ENCODE results near the gene LIMD2.
A peak's percentile ranks its signal among the peaks of the same experiment; 100 is the strongest.

The LIMD2 gene

GRCh38 chr17:63701456-63701820, 1.5 kb upstream of the LIMD2 start:
- DNase-seq (ENCODE audit: low read depth in 2 of 2) = no peak

- peak; percentile 28 to 40 for DNase-seq (ENCODE audit: low read depth in 2 of 2)
Observed at GRCh38 chr17:63700528-63701455, 867 bp upstream of the LIMD2 start.

GRCh38 chr17:63698886-63699637, 863 bp downstream of the LIMD2 start:
- peak; percentile 59 to 64 for DNase-seq (ENCODE audit: low read depth in 2 of 2)

- peak in 1 of 2 donors; percentile 32 for DNase-seq (ENCODE audit: low read depth in 2 of 2)
Observed at GRCh38 chr17:63698381-63698885, 1.5 kb downstream of the LIMD2 start.

- DNase-seq (ENCODE audit: low read depth in 2 of 2) = peak; percentile 65 to 68
Observed at GRCh38 chr17:63697341-63698286, 2.3 kb downstream of the LIMD2 start.

GRCh38 chr17:63696381-63696961, 3.5 kb downstream of the LIMD2 start:
- no peak for DNase-seq (ENCODE audit: low read depth in 2 of 2)

- DNase-seq (ENCODE audit: low read depth in 2 of 2) = no peak
Observed at GRCh38 chr17:63695889-63696288, 4.0 kb downstream of the LIMD2 start.

- DNase-seq (ENCODE audit: low read depth in 2 of 2) = no peak
Observed at GRCh38 chr17:63694950-63695773, 4.8 kb downstream of the LIMD2 start.

- no peak for DNase-seq (ENCODE audit: low read depth in 2 of 2)
Observed at GRCh38 chr17:63694229-63694949, 5.5 kb downstream of the LIMD2 start.

GRCh38 chr17:63693411-63694113, 6.4 kb downstream of the LIMD2 start:
- no peak for DNase-seq (ENCODE audit: low read depth in 2 of 2)

GRCh38 chr17:63692195-63692816, 7.6 kb downstream of the LIMD2 start:
- DNase-seq (ENCODE audit: low read depth in 2 of 2) = no peak

GRCh38 chr17:63689479-63689878, 10.4 kb downstream of the LIMD2 start:
- DNase-seq (ENCODE audit: low read depth in 2 of 2) = no peak

GRCh38 chr17:63688396-63689020, 11.4 kb downstream of the LIMD2 start:
- DNase-seq (ENCODE audit: low read depth in 2 of 2) = no peak

GRCh38 chr17:63686138-63686685, 13.7 kb downstream of the LIMD2 start:
- DNase-seq (ENCODE audit: low read depth in 2 of 2) = no peak

- DNase-seq (ENCODE audit: low read depth in 2 of 2) = no peak
Observed at GRCh38 chr17:63685578-63685977, 14.3 kb downstream of the LIMD2 start.

- no peak for DNase-seq (ENCODE audit: low read depth in 2 of 2)
Observed at GRCh38 chr17:63685041-63685440, 14.9 kb downstream of the LIMD2 start.

GRCh38 chr17:63682981-63683380, 16.9 kb downstream of the LIMD2 start:
- DNase-seq (ENCODE audit: low read depth in 2 of 2) = no peak

GRCh38 chr17:63682441-63682840, 17.5 kb downstream of the LIMD2 start:
- no peak for DNase-seq (ENCODE audit: low read depth in 2 of 2)
